K562 (cell line): ENCODE results near the gene ADGRG1. TPM values are rescaled to one million over a fixed set of nuclear protein-coding genes. Genes with fewer than 3 reads are reported as not detected.

Source experiments
- FOS ChIP-seq: IDR thresholded peaks from 3 replicates; pipeline ENCODE4 v1.6.1; 2011; ENCODE audit not compliant: insufficient read length; ENCODE audit errors: extremely low read depth
- HNRNPL ChIP-seq: fragments of 200-400 bp; formaldehyde crosslinking; IDR thresholded peaks from 2 replicates; pipeline ENCODE4 v1.6.1; 2017; ENCODE audit warnings: low read depth, mild to moderate bottlenecking, low read length
- IFI16 ChIP-seq: fragments of 250-450 bp; sonication (Bioruptor Pico); IDR thresholded peaks from 2 replicates; pipeline ENCODE4 v2.1.2; 2022; ENCODE audit warnings: mild to moderate bottlenecking, inconsistent platforms
- PTBP1 ChIP-seq: fragments of 200-400 bp; formaldehyde crosslinking; IDR thresholded peaks from 2 replicates; pipeline ENCODE4 v1.6.1; 2017; ENCODE audit warnings: low read depth, low read length
- ZFPM2 ChIP-seq: fragments of 250-450 bp; sonication (Bioruptor Pico); IDR thresholded peaks from 2 replicates; pipeline ENCODE4 v1.5.1; 2022; ENCODE audit warnings: mild to moderate bottlenecking
- ZNF212 ChIP-seq: fragments of 450-650 bp; formaldehyde crosslinking; IDR thresholded peaks from 2 replicates; pipeline ENCODE4 v1.4.0; 2020; ENCODE audit warnings: mild to moderate bottlenecking
- ZNF407 ChIP-seq: fragments of 450-650 bp; IDR thresholded peaks from 2 replicates; pipeline ENCODE4 v1.6.1; 2016; ENCODE audit warnings: low read depth
- polyA plus RNA-seq, 8 experiments: library from polyadenylated mRNA; depleted of rRNA in 4 of 8; stranded (reverse) in 5 of 8; unstranded in 3 of 8; fragments of >200 nt; fragmentation: Nextera tagmentation in 2 of 8; fragmentation: Illumina TruSeq in 1 of 8; extraction: Ambion mirVana in 2 of 8; extraction: Trizol in 1 of 8; gene quantifications; 2 replicates each; pipeline versions ENCODE4 v1.2.1 to v1.2.3, GENCODE V29; 2011 to 2014; ENCODE audit warnings: inconsistent platforms in 1 of 8, missing spikeins in 1 of 8
- total RNA-seq, 7 experiments: library from RNA; depleted of rRNA in 6 of 7; stranded (reverse); fragments of >200 nt in 6 of 7; fragmentation: Illumina TruSeq in 2 of 7; extraction: Trizol in 2 of 7; gene quantifications; 2 replicates each; pipeline versions ENCODE4 v1.2.1 to v1.2.3, GENCODE V29; 2011 to 2021; ENCODE audit warnings: low replicate concordance in 1 of 7
- TF ChIP-seq, protein P1 (sequence below): fragments of 450-650 bp; formaldehyde crosslinking; IDR thresholded peaks from 2 replicates; pipeline ENCODE4 v1.4.0; 2020; ENCODE audit warnings: mild to moderate bottlenecking, moderate library complexity

ADGRG1 gene
- total and polyA plus RNA-seq, 9 of the 15 experiments (the other 6 are each of a cell fraction or from before 2014, with no cell fraction given): 0.04 to 0.31 (median 0.16) TPM; not detected in 6

GRCh38 chr16:57690782-57691471 is 62.5 kb downstream of the ADGRG1 start (continued):
- no peak for TF ChIP-seq PTBP1
- TF ChIP-seq IFI16 (CRISPR knock-in tag): no peak
- TF ChIP-seq ZNF212: no peak
- TF ChIP-seq ZFPM2 (CRISPR knock-in tag): no peak
- no peak for TF ChIP-seq HNRNPL
- TF ChIP-seq, protein P1, sequence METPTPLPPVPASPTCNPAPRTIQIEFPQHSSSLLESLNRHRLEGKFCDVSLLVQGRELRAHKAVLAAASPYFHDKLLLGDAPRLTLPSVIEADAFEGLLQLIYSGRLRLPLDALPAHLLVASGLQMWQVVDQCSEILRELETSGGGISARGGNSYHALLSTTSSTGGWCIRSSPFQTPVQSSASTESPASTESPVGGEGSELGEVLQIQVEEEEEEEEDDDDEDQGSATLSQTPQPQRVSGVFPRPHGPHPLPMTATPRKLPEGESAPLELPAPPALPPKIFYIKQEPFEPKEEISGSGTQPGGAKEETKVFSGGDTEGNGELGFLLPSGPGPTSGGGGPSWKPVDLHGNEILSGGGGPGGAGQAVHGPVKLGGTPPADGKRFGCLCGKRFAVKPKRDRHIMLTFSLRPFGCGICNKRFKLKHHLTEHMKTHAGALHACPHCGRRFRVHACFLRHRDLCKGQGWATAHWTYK (CRISPR knock-in tag): no peak
- TF ChIP-seq ZNF407: no peak
- no peak for TF ChIP-seq FOS
